Middle frontal gyrus (tissue), 1 donor: ENCODE data around the gene TMEM37.

Experiments used
- DNase-seq: peaks from one replicate; pipeline ENCODE4 v3.0.0-alpha.2; 2015; ENCODE audit warnings: low spot score; ENCODE audit errors: extremely low spot score

TMEM37 gene

GRCh38 chr2:119478188-119478977 is 46.7 kb downstream of the TMEM37 start:
- no peak for DNase-seq

- DNase-seq: no peak
Observed at GRCh38 chr2:119478978-119479295, 47.3 kb downstream of the TMEM37 start.

DNA sequence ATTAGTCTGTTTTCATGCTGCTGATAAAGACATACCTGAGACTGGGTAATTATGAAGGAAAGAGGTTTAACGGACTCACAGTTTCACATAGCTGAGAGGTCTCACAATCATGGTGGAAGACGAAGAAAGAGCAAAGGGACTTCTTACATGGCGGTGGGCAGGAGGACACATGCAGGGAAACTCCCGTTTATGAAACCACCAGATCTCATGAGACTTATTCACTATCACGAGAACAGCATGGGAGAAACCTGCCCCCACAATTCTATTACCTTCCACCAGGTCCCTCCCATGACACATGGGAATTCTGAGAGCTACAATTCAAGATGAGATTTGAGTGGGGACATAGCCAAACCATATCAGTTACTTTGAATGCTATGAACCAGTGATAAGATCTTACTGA is 48.5 kb downstream of the TMEM37 start:
- DNase-seq: no peak

GRCh38 chr2:119480718-119481142 is 49.1 kb downstream of the TMEM37 start:
- no peak for DNase-seq

DNA sequence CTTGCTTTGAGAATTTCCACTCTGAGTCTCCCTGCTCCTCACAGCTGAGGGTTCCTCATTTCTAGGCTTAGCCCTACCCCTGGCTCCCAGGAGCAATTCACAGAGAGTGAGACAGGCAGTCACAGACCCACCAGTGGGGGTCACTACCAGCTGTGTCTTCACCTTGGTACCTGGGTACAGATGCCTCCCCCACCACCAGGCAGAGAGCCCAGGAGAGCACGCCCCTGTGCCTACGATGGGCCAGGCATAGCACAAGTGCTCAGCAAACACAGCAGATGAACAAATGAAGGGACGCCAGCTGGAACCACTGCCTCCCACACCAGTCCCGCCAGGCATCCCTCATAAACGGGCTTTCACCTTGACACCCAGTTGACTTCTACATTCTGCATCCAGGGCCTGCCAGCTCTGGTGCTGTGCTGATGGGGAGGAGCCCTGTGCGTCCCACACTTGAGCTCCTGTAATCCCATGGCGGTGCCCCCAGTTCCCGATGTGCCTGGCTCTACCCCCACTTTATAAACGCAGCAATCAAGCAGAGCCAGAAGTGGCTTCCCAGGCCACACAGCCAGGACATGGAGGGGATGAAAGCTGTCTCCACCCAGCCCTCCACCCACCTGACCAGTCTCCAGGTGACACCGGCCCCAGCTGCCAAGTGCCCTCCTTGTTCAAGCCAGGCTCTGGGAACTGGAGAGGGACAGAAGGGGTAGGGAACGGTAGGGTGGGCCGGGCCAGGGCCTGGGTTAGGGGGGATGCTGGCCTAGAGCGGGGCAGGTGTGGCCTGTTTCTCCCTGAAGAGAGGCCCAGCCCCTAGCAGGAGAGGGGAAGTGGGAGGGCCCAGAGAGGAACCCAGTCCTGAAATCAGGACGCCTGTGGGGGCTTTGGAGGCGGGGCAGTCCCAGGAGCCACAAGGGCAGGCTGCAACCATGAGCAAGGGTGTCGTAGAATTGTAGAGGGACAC is 50.1 kb downstream of the TMEM37 start:
- no peak for DNase-seq

DNA sequence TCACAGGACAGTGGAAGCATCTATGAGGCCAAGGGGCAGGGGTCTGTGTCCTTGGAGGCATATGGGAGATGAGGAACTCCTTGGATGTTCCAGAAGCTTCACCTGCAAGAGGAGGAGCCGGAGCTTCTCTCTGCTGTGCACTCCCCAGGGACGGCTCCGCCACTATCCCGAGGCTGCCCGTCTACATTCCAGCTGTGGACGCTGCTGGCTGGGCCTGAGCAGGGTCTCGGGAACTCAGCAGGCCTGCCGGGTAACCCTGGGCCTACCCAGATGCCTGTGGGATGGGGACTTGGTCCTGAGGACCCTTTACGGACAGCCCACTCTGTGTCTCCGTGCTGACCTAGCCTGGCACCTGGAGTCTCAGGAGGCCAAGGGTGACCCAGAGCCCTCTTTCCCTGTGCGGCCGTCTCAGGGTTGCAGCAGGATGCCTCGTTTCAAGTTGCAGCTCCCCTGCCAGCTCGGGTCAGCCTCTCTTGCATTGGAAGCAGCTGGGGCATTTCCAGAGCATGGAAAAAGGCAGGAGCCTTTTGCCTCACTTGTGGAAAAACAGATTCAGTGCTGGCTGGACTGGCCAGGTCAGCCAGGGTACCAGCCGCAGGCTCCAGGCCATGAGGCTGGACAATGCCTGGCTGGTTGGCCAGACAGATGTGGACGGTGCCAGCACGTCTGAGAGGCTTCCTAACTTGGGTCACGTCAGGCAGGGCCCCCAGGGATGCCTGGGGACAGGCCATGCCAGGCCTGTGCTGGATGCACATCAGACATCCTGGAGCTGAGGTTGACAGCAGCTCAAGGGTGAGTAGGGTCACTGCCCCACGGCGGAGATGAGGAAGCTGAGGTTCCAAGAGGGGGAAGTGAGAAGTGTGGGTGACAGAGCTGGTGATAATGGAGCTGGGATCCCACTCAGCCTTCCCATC is 51.1 kb downstream of the TMEM37 start:
- no peak for DNase-seq

GRCh38 chr2:119483395-119483753 is 51.7 kb downstream of the TMEM37 start:
- no peak for DNase-seq

DNA sequence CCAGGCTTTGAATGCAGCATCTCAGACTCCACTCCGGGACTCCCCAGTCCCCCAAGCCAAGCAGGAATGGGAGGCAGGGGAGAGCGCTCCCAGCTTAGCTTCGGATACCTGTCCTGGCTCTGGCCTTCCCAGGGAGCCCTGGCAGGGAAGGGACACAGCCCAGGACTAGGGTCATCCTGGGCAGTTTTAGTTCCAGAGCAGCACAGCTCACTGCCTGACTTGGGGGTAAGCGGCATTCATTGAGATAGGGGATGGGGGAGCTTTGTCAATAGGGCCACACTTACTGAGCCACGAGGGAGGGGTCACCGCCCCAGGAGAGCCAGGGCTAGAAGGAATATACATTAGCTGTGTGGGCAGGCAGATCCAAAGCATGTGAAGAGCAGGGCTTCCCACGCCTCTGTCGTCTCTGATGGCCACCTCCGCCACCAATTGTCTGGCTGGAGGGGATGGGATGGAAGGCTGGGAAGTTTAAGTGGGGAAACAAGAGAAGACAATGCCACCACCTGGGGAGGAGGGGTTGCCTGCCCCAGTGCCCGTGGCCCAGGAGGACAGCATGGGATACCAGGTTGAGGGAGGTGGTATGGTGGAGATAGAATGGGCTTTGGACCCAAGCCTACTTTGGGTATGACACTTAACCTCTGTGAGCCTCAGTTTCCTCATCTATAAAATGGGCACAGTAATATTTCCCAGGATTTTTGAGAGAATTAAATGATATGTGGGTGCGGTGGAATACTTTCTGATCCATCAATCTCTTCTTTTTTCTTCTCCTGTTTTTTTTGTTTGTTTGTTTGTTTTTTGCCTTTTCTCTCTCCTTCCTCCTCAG is 52.5 kb downstream of the TMEM37 start:
- no peak for DNase-seq

DNA sequence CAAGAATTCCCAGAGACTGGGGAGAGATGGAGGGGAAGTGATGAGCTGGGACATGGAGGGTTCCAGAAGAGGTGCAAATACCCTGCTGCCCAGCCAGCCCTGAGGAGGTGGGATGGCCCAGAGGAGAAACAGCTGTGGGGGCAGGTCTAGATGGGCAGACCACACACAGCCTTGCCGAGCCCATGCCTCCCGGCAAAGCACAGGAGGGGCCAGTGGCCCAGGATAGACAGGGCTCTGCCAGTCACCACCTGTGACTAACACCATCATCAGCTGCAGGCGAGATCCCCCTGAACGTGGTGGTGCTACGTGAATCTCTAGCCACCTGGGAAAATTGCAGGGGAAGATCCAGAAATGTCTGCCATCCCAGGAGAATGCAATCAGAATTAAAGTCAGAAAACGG is 53.2 kb downstream of the TMEM37 start:
- DNase-seq: no peak

DNA sequence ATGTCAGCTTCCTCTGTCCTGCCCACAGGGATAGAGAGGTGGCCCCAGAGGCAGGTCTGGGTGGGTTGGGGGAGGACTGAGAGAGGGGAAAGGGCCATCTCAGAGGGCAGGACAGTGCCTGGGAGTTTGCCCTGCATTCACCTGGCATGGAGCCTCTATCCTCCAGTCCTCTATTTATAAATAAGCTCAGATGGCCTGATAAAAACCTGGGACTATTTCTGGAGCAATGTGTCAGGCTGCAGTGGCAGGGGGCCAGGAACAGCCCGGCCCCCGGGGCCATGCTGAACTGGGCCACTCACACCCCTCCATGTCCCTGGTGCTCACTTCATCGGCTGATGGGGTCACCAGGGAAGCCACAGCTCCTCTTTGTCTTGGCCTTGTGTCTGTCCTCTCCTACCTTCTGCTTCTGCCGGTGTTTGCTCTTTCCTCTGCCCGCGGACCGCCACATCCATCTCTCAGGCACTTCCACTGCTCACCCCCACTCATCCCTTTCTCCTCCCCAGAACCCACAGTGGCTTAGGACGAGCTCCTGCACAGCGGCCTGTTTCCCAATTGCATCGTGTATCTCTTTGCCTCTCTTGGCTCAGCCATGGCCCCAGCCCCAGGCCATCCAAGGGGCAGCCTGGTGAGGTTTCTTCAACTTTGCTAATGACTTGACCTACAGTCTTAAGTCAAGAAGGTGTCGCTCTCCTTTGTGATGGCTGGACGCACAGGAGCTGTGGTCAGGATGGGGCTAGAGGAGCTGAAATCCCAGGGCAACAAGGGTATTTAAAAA is 53.9 kb downstream of the TMEM37 start:
- no peak for DNase-seq

DNA sequence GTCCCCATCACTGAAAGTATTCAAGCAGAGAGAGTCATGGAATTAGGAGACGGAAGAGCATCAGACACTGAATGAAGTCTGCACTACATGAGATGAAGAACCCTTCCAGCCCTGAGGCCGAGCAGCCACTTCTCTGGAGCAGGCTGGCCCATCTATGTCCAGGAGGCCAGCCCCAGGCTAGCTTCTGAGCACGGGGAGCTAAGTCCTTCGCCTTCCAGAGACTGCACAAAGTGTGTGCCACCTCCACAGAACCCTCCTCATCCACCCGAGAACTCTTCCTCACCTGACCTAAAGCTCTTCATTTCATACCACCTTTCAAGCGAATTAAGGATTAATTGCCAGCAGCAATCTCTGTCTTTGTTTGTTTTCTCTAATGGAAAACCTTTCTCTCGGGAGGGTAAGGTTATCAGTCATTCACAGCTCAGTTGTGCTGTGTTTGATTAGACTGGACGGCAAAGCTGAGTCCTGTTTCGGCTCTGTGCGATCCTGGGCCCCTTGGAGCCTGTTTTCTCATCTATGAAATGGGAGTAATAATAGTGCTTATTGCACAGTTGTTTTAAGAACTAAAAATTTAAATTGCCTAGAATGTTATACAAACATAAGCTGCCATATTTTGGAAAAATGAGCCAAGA is 54.7 kb downstream of the TMEM37 start:
- no peak for DNase-seq

GRCh38 chr2:119486886-119487285 is 55.2 kb downstream of the TMEM37 start:
- DNase-seq: no peak

- DNase-seq: no peak
Observed at GRCh38 chr2:119487434-119488244, 56.0 kb downstream of the TMEM37 start.
